Astrocyte (in vitro differentiated cells and primary cell): Measurements from ENCODE around the gene FANCE. TPM values are rescaled to one million over a fixed set of nuclear protein-coding genes. Genes with fewer than 3 reads are reported as not detected.

Experiments
- DNase-seq: peaks from one replicate; pipeline ENCODE4 v3.0.0-alpha.2; 2010; ENCODE audit warnings: low read depth
- FAIRE-seq: peaks from 2 replicates; lab custom pipeline; 2011; peaks lifted over from hg19 to GRCh38; lab: Jason Lieb, UNC
- H2AFZ ChIP-seq: 2 replicates; pipeline ENCODE4 v1.6.0; 2012; ENCODE audit warnings: low read depth, low read length, inconsistent platforms
- H3K27ac ChIP-seq: 2 replicates; pipeline ENCODE4 v1.5.1; 2011; ENCODE audit warnings: low read depth, low read length, inconsistent platforms
- H3K27me3 ChIP-seq: 2 replicates; pipeline ENCODE4 v1.6.0; 2011; ENCODE audit warnings: low read length, inconsistent platforms; ENCODE audit not compliant: insufficient read depth
- H3K36me3 ChIP-seq: 2 replicates; pipeline ENCODE4 v1.5.1; 2011; ENCODE audit warnings: low read length, inconsistent platforms; ENCODE audit not compliant: insufficient read depth
- H3K4me1 ChIP-seq: 2 replicates; pipeline ENCODE4 v1.5.1; 2011; ENCODE audit warnings: low read length, inconsistent platforms; ENCODE audit not compliant: insufficient read depth
- H3K4me2 ChIP-seq: 2 replicates; pipeline ENCODE4 v1.6.0; 2012; ENCODE audit warnings: low read length, inconsistent platforms
- H3K4me3 ChIP-seq: 2 replicates; pipeline ENCODE4 v1.5.1; 2011; ENCODE audit warnings: low read depth, mild to moderate bottlenecking, low read length, inconsistent platforms; ENCODE audit not compliant: insufficient read depth
- H3K79me2 ChIP-seq: 2 replicates; pipeline ENCODE4 v1.6.0; 2012; ENCODE audit warnings: mild to moderate bottlenecking, low read length, inconsistent platforms; ENCODE audit not compliant: insufficient read depth
- H3K9ac ChIP-seq: 2 replicates; pipeline ENCODE4 v1.6.0; 2012; ENCODE audit warnings: mild to moderate bottlenecking, low read length, inconsistent platforms
- H3K9me3 ChIP-seq: 2 replicates; pipeline ENCODE4 v1.5.1; 2012; ENCODE audit warnings: low read depth, mild to moderate bottlenecking, low read length, inconsistent platforms; ENCODE audit not compliant: insufficient read depth
- H4K20me1 ChIP-seq: 2 replicates; pipeline ENCODE4 v1.6.0; 2012; ENCODE audit warnings: low read length, inconsistent platforms; ENCODE audit not compliant: insufficient read depth
- H3K27ac Mint-ChIP-seq: one replicate; pipeline ENCODE4 v1.8.0; 2021; ENCODE audit warnings: mild to moderate bottlenecking, mixed read lengths; ENCODE audit not compliant: unreplicated experiment
- H3K27me3 Mint-ChIP-seq: one replicate; pipeline ENCODE4 v1.8.0; 2021; ENCODE audit warnings: low read depth, mixed read lengths; ENCODE audit not compliant: unreplicated experiment
- H3K36me3 Mint-ChIP-seq: one replicate; pipeline ENCODE4 v1.8.0; 2021; ENCODE audit warnings: low read depth, mixed read lengths; ENCODE audit not compliant: unreplicated experiment
- H3K4me1 Mint-ChIP-seq: one replicate; pipeline ENCODE4 v1.8.0; 2021; ENCODE audit warnings: low read depth, mixed read lengths; ENCODE audit not compliant: unreplicated experiment
- H3K4me3 Mint-ChIP-seq: one replicate; pipeline ENCODE4 v1.8.0; 2021; ENCODE audit warnings: mild to moderate bottlenecking, moderate library complexity, mixed read lengths; ENCODE audit not compliant: unreplicated experiment
- H3K9me3 Mint-ChIP-seq: one replicate; pipeline ENCODE4 v1.8.0; 2021; ENCODE audit warnings: mild to moderate bottlenecking, mixed read lengths; ENCODE audit not compliant: unreplicated experiment
- total RNA-seq: library from RNA; stranded (reverse); gene quantifications from 2 replicates; pipeline ENCODE4 v1.2.1, GENCODE V29; 2021
- TF ChIP-seq, protein P1 (sequence below): IDR thresholded peaks from 2 replicates; pipeline ENCODE4 v1.5.1; 2011; ENCODE audit warnings: low read depth, mild to moderate bottlenecking, inconsistent platforms, low read length, moderate library complexity; ENCODE audit not compliant: insufficient read depth

Gene FANCE
- total RNA-seq, 1 donor from 2014 or later: 2.9 TPM

DNA sequence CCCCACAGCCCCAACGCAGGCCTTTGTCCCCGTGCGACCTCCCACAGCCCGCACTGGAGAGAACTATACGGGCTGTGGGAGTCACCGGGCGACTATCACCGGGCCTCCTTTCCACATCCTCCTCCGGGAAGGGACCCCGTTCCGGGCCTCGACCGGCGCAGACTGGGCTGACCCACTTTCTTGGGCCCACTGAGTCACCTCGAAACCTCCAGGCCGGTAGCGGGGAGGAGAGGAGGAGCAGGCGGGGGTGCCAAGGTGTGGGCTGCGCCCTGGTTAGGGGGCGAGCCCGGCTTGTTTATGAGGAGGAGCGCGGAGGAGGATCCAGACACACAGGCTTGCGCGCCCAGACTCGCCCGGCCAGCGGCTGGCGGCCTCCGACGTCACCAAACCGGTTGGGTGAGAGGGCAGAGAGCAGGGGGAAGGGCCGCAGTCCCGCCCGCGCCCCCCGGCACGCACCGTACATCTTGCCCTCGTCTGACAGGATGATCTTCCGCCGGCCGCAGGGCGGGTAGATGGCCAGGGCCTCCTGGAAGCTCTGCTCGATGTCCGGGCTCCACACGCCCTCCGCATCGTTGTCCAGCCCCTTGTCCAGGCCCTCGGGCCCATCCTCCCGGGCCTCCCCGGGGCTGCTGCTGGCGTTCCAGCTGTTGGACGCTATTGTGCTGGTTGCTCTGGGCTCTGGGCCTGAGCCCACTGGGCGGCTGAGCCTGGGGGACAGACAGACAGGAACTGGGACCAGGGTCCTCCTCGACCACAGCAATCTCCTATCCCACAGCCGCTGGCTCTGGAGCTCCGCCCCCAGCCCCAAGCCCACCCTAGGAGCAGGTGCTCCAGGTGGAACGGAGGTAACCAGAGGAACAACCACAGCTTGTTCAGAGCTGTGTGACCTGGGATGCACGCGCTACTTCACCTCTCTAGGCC is 34.1 kb downstream of the FANCE start:
- H3K27ac ChIP-seq: peak overlapping the region; percentile 79
- DNase-seq (no peak), FAIRE-seq (no peak)
- peaks cover 86% of the 10 kb centered on the region for H3K79me2 ChIP-seq
- peaks cover 62% of the 10 kb centered on the region for H3K4me1 ChIP-seq
- no peaks in the 10 kb centered on the region for H3K27me3 ChIP-seq
- peak overlapping the region; percentile 45 for H3K9ac ChIP-seq
- TF ChIP-seq, protein P1, sequence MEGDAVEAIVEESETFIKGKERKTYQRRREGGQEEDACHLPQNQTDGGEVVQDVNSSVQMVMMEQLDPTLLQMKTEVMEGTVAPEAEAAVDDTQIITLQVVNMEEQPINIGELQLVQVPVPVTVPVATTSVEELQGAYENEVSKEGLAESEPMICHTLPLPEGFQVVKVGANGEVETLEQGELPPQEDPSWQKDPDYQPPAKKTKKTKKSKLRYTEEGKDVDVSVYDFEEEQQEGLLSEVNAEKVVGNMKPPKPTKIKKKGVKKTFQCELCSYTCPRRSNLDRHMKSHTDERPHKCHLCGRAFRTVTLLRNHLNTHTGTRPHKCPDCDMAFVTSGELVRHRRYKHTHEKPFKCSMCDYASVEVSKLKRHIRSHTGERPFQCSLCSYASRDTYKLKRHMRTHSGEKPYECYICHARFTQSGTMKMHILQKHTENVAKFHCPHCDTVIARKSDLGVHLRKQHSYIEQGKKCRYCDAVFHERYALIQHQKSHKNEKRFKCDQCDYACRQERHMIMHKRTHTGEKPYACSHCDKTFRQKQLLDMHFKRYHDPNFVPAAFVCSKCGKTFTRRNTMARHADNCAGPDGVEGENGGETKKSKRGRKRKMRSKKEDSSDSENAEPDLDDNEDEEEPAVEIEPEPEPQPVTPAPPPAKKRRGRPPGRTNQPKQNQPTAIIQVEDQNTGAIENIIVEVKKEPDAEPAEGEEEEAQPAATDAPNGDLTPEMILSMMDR: no peak
- peak overlapping the region; percentile 94 for H3K27ac Mint-ChIP-seq
- no peaks in the 10 kb centered on the region for H3K27me3 Mint-ChIP-seq
- peaks cover 47% of the 10 kb centered on the region for H4K20me1 ChIP-seq
- H2AFZ ChIP-seq: no peak overlapping the region
- peaks cover 8% of the 10 kb centered on the region for H3K36me3 ChIP-seq
- no peaks in the 10 kb centered on the region for H3K9me3 Mint-ChIP-seq
- H3K9me3 ChIP-seq: no peaks in the 10 kb centered on the region
- H3K4me3 Mint-ChIP-seq: peak overlapping the region; percentile 62
- peak overlapping the region; percentile 10 for H3K4me3 ChIP-seq
- peaks cover 6% of the 10 kb centered on the region for H3K36me3 Mint-ChIP-seq
- H3K4me2 ChIP-seq: peak overlapping the region; percentile 62
- peaks cover 45% of the 10 kb centered on the region for H3K4me1 Mint-ChIP-seq

GRCh38 chr6:35487658-35488516 is 35.7 kb downstream of the FANCE start:
- FAIRE-seq: no peak
- peaks cover 54% of the 10 kb centered on the region for H3K4me1 Mint-ChIP-seq
- no peaks in the 10 kb centered on the region for H3K9me3 ChIP-seq
- TF ChIP-seq, protein P1: no peak
- peak overlapping the region; percentile 64 for H3K4me3 Mint-ChIP-seq
- H3K27ac Mint-ChIP-seq: peak overlapping the region; percentile 75
- H3K4me2 ChIP-seq: peak overlapping the region; percentile 65
- peak overlapping the region; percentile 39 for H3K9ac ChIP-seq
- peaks cover 50% of the 10 kb centered on the region for H4K20me1 ChIP-seq
- no peaks in the 10 kb centered on the region for H3K9me3 Mint-ChIP-seq
- H3K27ac ChIP-seq: peak overlapping the region; percentile 16
- H3K4me1 ChIP-seq: peaks cover 77% of the 10 kb centered on the region
- peak; percentile 60 for DNase-seq
- H3K27me3 ChIP-seq: no peaks in the 10 kb centered on the region
- H3K27me3 Mint-ChIP-seq: no peaks in the 10 kb centered on the region
- no peak overlapping the region for H3K4me3 ChIP-seq
- peaks cover 4% of the 10 kb centered on the region for H3K36me3 Mint-ChIP-seq
- H2AFZ ChIP-seq: no peak overlapping the region
- H3K36me3 ChIP-seq: peaks cover under 1% of the 10 kb centered on the region
- peaks cover 96% of the 10 kb centered on the region for H3K79me2 ChIP-seq
